COLO668 (cell line): Measurements from ENCODE around the gene DNAJB4.

Experiments
- DNase-seq: peaks from one replicate; lab custom pipeline; 2025; ENCODE audit not compliant: unreplicated experiment; lab: John Stamatoyannopoulos, UW

Gene DNAJB4

GRCh38 chr1:78036450-78036849 is 31.7 kb downstream of the DNAJB4 start:
- no peak for DNase-seq

GRCh38 chr1:78038071-78038470 is 33.3 kb downstream of the DNAJB4 start:
- no peak for DNase-seq

DNA sequence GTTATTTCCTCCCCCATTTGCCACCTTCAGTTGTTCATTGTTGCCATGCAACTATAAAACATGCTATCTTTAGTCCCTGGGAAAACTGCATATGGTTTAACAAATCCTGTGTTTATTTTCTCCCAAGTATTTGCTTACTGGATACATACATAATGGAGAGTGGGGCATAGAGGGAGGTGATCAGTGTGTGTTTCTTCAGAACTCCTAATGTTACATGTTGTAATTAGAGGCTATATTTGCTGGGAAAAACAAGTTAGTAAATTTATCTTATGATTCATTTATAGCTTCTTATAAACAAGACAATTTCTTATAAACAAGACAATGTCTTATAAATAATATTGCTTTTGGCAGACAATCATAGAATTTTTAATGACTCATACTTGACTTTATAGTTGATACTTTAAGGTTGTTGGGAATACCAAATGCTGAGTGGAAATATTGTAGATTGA is 33.8 kb downstream of the DNAJB4 start:
- DNase-seq = no peak

- no peak for DNase-seq
These were observed 35.8 kb downstream of the DNAJB4 start for GRCh38 chr1:78040484-78041089.

- no peak for DNase-seq
These were observed 38.7 kb downstream of the DNAJB4 start for GRCh38 chr1:78043436-78043835.

DNA sequence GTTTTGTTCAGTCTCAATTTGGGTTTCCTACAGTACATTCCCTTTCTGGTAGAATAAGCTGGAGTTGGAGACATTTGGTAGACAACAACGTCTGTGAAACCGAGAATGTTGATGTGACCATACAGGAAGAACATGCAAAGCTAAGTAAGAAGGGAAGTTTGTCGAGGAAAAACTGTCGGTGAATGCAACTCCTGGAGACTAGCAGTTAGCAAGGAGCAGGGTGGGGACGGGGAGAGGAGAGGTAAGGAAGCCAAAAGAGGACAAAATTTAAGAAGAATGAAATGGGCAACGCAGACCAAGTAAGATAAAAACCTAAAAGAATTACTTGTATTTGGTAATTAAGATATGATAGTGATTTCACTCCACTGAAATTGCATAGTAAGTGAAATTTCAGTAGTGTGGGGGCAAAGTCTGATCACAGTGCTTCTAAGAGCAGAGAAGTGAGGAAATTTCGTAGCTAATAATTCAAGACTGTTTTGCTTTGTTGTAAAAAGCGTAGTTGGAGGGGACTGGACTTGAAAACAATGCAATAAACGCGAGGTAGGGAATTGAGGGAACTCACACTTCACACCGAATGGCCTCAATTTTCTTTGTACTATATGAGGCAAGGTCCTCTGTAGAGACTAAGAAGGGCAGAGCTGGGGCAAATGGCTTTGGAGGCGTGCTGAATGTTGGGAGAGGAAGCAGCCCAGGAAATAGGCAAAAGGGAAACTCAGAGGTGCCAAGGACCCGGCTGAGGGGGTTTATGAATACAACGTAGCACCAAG is 40.2 kb downstream of the DNAJB4 start:
- no peak for DNase-seq

DNA sequence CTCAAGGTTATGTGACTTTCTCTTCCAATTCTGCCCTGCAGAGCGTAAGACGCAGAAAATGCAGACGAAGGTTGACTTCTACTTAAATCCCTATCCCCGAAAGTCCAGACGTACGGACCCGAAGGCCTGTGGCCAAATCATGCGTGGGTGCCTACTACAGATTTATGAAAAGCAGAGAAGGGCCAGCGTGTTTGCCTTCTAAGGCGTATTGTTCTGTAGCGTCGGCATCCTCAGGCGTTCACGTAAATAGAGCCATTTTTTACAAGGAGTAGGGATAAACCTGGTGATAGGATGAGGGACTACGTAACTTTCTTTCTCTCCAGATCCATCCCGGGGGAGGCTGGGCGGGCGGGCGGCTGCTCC is 40.8 kb downstream of the DNAJB4 start:
- DNase-seq = no peak

GRCh38 chr1:78045926-78046778 is 41.4 kb downstream of the DNAJB4 start, which contains the start of gene GIPC2:
Gene GIPC2, plus strand, starts transcription at chr1:78045966. Its CDS starts 129 bp downstream, at chr1:78046095.
- DNase-seq = peak; percentile 92

DNA sequence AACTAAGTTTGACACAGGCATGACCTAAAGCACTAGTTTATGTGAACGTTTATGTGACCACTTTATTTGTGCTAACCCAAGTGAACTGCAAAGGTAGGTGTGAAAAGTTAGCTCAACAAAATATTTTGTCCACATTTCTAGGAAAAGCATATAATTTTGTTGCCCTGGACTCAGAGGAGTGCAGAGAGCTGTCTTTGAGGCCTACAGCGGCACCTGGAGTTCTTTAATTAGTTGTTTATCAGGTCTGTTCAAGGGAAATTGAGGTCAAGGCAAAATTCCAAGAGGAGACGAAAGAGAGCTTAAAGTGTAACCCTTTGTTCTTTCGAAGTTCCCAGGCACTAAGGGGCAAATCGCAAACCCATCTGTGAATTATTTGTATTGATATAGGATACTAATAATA is 42.4 kb downstream of the DNAJB4 start:
- DNase-seq = no peak

DNA sequence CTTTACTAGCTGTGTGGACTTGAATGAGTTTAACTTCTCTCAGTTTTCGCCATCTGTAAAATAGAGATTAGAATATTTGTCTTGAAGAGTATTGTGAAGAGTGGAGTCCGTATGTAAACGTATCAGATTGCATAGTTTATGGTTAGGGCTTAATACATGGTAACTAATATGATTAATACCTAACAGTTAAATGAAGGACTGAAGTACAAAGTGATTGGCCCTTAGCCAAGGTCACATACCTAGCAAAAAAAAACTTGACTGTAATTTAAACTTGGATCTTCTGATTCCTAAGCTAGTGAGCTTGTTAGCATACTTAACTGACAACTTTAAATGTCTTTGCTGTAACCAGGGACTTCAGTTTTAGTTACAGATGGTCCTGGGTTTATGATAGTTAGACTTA is 42.9 kb downstream of the DNAJB4 start:
- DNase-seq = no peak

DNA sequence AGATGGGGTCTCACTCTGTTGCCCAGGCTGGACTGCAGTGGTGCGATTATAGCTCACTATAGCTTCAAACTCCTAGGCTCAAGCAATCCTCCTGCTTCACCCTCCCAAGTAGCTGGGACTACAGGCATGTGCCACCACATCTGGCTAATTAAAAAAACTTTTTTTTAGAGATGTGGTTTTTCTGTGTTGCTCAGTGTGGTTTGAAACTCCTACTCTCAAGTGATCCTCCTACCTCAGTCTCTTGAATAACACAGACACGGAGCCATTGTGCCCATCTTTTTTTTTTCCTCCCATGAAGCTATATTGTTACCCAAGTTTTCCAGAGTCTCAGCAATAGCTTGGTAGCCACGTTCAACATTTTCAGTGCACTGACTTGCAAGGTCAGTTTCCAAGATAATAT is 43.7 kb downstream of the DNAJB4 start:
- no peak for DNase-seq

- no peak for DNase-seq
These were observed 44.7 kb downstream of the DNAJB4 start for GRCh38 chr1:78049396-78049795.

- no peak for DNase-seq
These were observed 46.3 kb downstream of the DNAJB4 start for GRCh38 chr1:78051005-78051404.

GRCh38 chr1:78052685-78053405 is 48.1 kb downstream of the DNAJB4 start:
- DNase-seq = no peak

- no peak for DNase-seq
These were observed 48.8 kb downstream of the DNAJB4 start for GRCh38 chr1:78053498-78053897.

DNA sequence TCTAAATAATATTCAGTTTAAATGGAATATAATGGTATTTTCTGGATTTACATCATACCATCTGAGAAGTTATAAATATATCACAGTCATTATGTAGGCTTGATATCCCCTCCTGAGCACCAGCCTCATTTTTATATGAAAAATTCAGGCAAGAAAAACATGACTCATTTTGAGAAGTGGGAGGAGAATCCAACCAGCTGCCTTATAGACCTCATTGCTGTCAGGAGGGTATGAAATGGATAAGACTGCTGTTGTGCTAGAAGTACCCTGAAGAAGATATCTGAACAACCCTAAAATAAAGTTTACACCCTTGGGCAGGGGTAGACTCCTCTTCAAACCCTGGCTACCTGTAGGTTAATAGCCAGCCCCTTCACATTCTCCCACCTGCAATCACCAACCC is 49.8 kb downstream of the DNAJB4 start:
- no peak for DNase-seq

GRCh38 chr1:78054972-78055371 is 50.2 kb downstream of the DNAJB4 start:
- no peak for DNase-seq

GRCh38 chr1:78055565-78056132 is 50.9 kb downstream of the DNAJB4 start:
- DNase-seq = no peak

DNA sequence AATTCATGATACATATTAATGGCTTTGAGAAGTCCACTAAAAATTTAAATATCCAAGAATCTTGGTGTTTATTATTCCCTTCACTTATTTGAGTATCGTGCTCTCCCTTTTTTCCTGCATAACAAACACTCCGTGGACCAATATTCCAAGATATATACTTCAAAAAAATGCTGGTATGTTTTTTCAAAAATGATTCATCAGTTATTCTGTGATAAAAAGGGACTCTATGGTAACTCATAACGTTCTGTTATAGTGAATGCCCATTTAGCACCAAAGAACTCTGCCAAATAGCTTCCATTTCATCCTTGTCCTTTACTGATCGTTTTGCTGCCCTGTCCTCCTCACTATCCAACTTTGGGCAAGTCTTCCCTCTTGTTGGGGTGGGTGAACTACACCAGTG is 53.9 kb downstream of the DNAJB4 start:
- DNase-seq = no peak

GRCh38 chr1:78060857-78061563 is 56.3 kb downstream of the DNAJB4 start:
- DNase-seq = no peak
